ENCODE results near the gene WNT8B.

Gene WNT8B, protein sequence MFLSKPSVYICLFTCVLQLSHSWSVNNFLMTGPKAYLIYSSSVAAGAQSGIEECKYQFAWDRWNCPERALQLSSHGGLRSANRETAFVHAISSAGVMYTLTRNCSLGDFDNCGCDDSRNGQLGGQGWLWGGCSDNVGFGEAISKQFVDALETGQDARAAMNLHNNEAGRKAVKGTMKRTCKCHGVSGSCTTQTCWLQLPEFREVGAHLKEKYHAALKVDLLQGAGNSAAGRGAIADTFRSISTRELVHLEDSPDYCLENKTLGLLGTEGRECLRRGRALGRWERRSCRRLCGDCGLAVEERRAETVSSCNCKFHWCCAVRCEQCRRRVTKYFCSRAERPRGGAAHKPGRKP

DNA sequence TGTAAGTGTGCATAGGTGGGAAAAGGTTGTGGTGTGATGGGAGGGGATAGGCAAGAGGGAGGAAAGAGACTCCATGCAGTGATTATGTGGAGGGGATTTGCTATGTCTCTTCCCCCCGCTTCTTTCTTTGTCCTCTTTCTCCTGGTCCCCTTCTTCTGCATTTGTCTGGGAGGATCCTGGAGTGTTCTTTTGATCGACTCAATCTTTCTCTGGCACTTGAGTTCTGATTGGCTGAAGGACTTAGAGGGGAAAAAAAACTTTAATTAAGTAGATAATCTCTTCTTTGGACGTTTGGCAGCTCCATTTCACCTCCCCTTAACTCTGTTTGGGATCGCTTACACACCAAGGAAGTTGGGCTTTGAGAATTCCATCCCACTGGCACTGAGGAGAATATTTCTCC lies at the start of gene WNT8B:
TSS of gene WNT8B (plus strand) at position 301 of the 400 bp plus-strand sequence. CDS start 160 bp downstream, outside the sequence.
- no peak within 1 kb of the TSS for H3K4me3 ChIP-seq (ENCODE audit: low read depth, low read length)
- no peak for DNase-seq (ENCODE audit: low read depth)
- TF ChIP-seq CTCF (IDR thresholded peaks at IDR 0.05; ENCODE audit: low read depth, low read length, missing control alignments), result no peak

DNA sequence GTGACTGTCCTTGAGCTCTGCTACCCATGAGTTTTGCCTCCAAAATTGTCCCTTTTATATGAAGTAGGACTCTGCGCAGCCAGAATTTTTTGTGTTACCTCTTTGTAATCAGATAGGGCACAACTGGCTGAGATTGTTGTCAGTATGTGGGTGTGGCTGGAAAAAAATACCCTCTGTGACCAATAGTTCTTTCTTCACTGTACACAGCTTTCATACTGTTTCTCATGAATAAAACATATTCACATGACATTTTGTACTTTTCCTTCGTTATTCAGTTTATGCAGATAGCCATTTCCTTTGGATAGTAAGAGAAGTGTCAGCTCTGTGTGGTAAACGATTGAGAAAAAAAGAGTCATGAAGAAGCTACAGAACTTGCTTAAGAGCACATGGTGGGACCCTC lies 49.6 kb upstream of the WNT8B start:
- H3K4me3 ChIP-seq (ENCODE audit: low read depth, low read length), result no peak overlapping the region
- no peak for TF ChIP-seq CTCF (IDR thresholded peaks at IDR 0.05; ENCODE audit: low read depth, low read length, missing control alignments)
- no peak for DNase-seq (ENCODE audit: low read depth)

GRCh38 chr10:100419911-100420449 lies 42.8 kb upstream of the WNT8B start:
- no peak for DNase-seq (ENCODE audit: low read depth)
- TF ChIP-seq CTCF (IDR thresholded peaks at IDR 0.05; ENCODE audit: low read depth, low read length, missing control alignments), result no peak
- H3K4me3 ChIP-seq (ENCODE audit: low read depth, low read length), result no peak overlapping the region

DNA sequence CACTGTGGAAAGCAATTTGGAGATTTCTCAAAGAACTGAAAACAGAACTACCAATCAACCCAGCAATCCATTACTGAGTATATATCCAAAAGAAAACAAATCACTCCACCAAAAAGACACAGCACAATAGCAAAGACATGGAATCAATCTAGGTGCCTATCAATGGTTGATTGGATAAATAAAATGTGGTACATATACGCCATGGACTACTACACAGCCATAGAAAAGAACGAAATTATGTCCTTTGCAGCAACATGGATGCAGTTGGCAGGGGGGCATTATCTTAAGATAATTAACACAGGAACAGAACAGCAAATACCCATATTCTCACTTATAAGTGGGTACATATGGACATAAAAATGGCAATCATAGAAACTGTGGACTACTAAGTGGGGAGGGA lies 35.4 kb upstream of the WNT8B start:
- TF ChIP-seq CTCF (IDR thresholded peaks at IDR 0.05; ENCODE audit: low read depth, low read length, missing control alignments), result no peak
- H3K4me3 ChIP-seq (ENCODE audit: low read depth, low read length), result no peak overlapping the region
- no peak for DNase-seq (ENCODE audit: low read depth)

- TF ChIP-seq CTCF (IDR thresholded peaks at IDR 0.05; ENCODE audit: low read depth, low read length, missing control alignments), result peak; percentile 96
- DNase-seq (ENCODE audit: low read depth), result peak; percentile 86
- H3K4me3 ChIP-seq (ENCODE audit: low read depth, low read length), result no peak overlapping the region
Observed at GRCh38 chr10:100433253-100434240, 29.3 kb upstream of the WNT8B start.

- no peak overlapping the region for H3K4me3 ChIP-seq (ENCODE audit: low read depth, low read length)
- TF ChIP-seq CTCF (IDR thresholded peaks at IDR 0.05; ENCODE audit: low read depth, low read length, missing control alignments), result no peak
- no peak for DNase-seq (ENCODE audit: low read depth)
Observed at GRCh38 chr10:100436255-100436654, 26.6 kb upstream of the WNT8B start.
